ENCODE data around the gene ZNF396. TPM values are rescaled to one million over a fixed set of nuclear protein-coding genes. Genes with fewer than 3 reads are reported as not detected.
A peak's percentile ranks its signal among the peaks of the same experiment; 100 is the strongest.

Gene ZNF396
- total RNA-seq, 1 experiment from 2014 or later: 1.2 TPM

- TSS peak; percentile 57 for BruUV-seq (replicated peaks)
- H3K27ac Mint-ChIP-seq (ENCODE audit: low read depth, unreplicated experiment): peak within 1 kb of the TSS; percentile 86
- DNase-seq (ENCODE audit: unreplicated experiment): peak; percentile 93
- intact Hi-C loops (cut with micrococcal nuclease): loop anchor here (2.0 to 5.0 kb wide), 2 partner anchors 52 to 103 kb away; partner anchors contain the start of genes ZNF397 and ZSCAN30
- no peaks in the 10 kb centered on the region for H3K27me3 Mint-ChIP-seq (ENCODE audit: insufficient read depth, unreplicated experiment)
- no peak for TF ChIP-seq CTCF (IDR thresholded peaks at IDR 0.05; ENCODE audit: unreplicated experiment)
- peaks cover 14% of the 10 kb centered on the region for H3K4me1 Mint-ChIP-seq (ENCODE audit: insufficient read depth, unreplicated experiment)
- H3K4me3 Mint-ChIP-seq (ENCODE audit: unreplicated experiment): peak within 1 kb of the TSS; percentile 88
- CTCF ChIA-PET: interaction anchor here (0.5 to 3.6 kb wide), 6 partner anchors 11 to 377 kb away, joined by 3 to 18 read pairs (median 3); partner anchors contain the start of gene ZNF397
- H3K36me3 Mint-ChIP-seq (ENCODE audit: insufficient read depth, unreplicated experiment): peaks cover 19% of the 10 kb centered on the region
- POLR2A ChIA-PET: interaction anchor here (0.6 to 2.5 kb wide), 16 partner anchors 8 to 1763 kb away, joined by 3 to 26 read pairs (median 3); partner anchors contain the start of genes ZNF397 and ZSCAN30
- no peaks in the 10 kb centered on the region for H3K9me3 Mint-ChIP-seq (ENCODE audit: unreplicated experiment)
Observed at GRCh38 chr18:35343936-35344735, 33.0 kb downstream of the ZNF396 start, which contains the start of gene ZNF24. TSS of gene ZNF24 (minus strand) at chr18:35344420. CDS start at chr18:35340650, 3,770 bp downstream.

GRCh38 chr18:35343488-35343935 lies 33.6 kb downstream of the ZNF396 start:
- H3K27ac Mint-ChIP-seq (ENCODE audit: low read depth, unreplicated experiment): peak overlapping the region; percentile 86
- peaks cover 19% of the 10 kb centered on the region for H3K36me3 Mint-ChIP-seq (ENCODE audit: insufficient read depth, unreplicated experiment)
- no peaks in the 10 kb centered on the region for H3K27me3 Mint-ChIP-seq (ENCODE audit: insufficient read depth, unreplicated experiment)
- intact Hi-C loops (cut with micrococcal nuclease): loop anchor here (5.0 kb wide), 1 partner anchor 51 kb away; the partner anchor contains the start of gene ZSCAN30
- no peak for DNase-seq (ENCODE audit: unreplicated experiment)
- TSS peak; percentile 38 for BruUV-seq (replicated peaks)
- CTCF ChIA-PET: interaction anchor here (1.2 to 1.5 kb wide), 2 partner anchors 97 to 103 kb away, joined by 3 read pairs; partner anchors contain the start of gene ZNF397
- no peaks in the 10 kb centered on the region for H3K9me3 Mint-ChIP-seq (ENCODE audit: unreplicated experiment)
- TF ChIP-seq CTCF (IDR thresholded peaks at IDR 0.05; ENCODE audit: unreplicated experiment): no peak
- peak overlapping the region; percentile 88 for H3K4me3 Mint-ChIP-seq (ENCODE audit: unreplicated experiment)
- POLR2A ChIA-PET: interaction anchor here (0.6 to 2.5 kb wide), 10 partner anchors 12 to 275 kb away, joined by 3 to 26 read pairs (median 4); partner anchors contain the start of genes ZNF397 and ZSCAN30
- peaks cover 18% of the 10 kb centered on the region for H3K4me1 Mint-ChIP-seq (ENCODE audit: insufficient read depth, unreplicated experiment)

GRCh38 chr18:35337286-35337685 lies 39.9 kb downstream of the ZNF396 start:
- H3K4me3 Mint-ChIP-seq (ENCODE audit: unreplicated experiment): no peak overlapping the region
- no peaks in the 10 kb centered on the region for H3K27me3 Mint-ChIP-seq (ENCODE audit: insufficient read depth, unreplicated experiment)
- H3K9me3 Mint-ChIP-seq (ENCODE audit: unreplicated experiment): no peaks in the 10 kb centered on the region
- POLR2A ChIA-PET: no interaction called here
- peaks cover 8% of the 10 kb centered on the region for H3K36me3 Mint-ChIP-seq (ENCODE audit: insufficient read depth, unreplicated experiment)
- intact Hi-C loops (cut with micrococcal nuclease): no loop called here
- no peak overlapping the region for H3K27ac Mint-ChIP-seq (ENCODE audit: low read depth, unreplicated experiment)
- CTCF ChIA-PET: interaction anchor here (0.6 kb wide), 1 partner anchor 12 kb away, joined by 3 read pairs; no protein-coding TSS in a partner anchor
- no TSS peak for BruUV-seq (replicated peaks)
- no peak for TF ChIP-seq CTCF (IDR thresholded peaks at IDR 0.05; ENCODE audit: unreplicated experiment)
- DNase-seq (ENCODE audit: unreplicated experiment): peak; percentile 6
- H3K4me1 Mint-ChIP-seq (ENCODE audit: insufficient read depth, unreplicated experiment): peaks cover 13% of the 10 kb centered on the region

GRCh38 chr18:35335866-35336265 lies 41.3 kb downstream of the ZNF396 start:
- Mint-ChIP-seq H3K27ac (ENCODE audit: low read depth, unreplicated experiment) (no peak overlapping the region), H3K4me1 (ENCODE audit: insufficient read depth, unreplicated experiment) (peaks cover 12% of the 10 kb centered on the region), H3K9me3 (ENCODE audit: unreplicated experiment) (no peaks in the 10 kb centered on the region), H3K27me3 (ENCODE audit: insufficient read depth, unreplicated experiment) (no peaks in the 10 kb centered on the region), H3K4me3 (ENCODE audit: unreplicated experiment) (no peak overlapping the region), H3K36me3 (ENCODE audit: insufficient read depth, unreplicated experiment) (no peaks in the 10 kb centered on the region)
- intact Hi-C loops (cut with micrococcal nuclease): no loop called here
- no TSS peak for BruUV-seq (replicated peaks)
- DNase-seq (ENCODE audit: unreplicated experiment): no peak
- ChIA-PET POLR2A (no interaction called here), CTCF (no interaction called here)
- no peak for TF ChIP-seq CTCF (IDR thresholded peaks at IDR 0.05; ENCODE audit: unreplicated experiment)

All from MCF 10A (cell line).